C4-2B (cell line): ENCODE data around the gene MIA.

Source experiments
- ZFX ChIP-seq: fragments of 450-650 bp; IDR thresholded peaks from 2 replicates; pipeline ENCODE4 v1.6.1; 2017
- TF ChIP-seq, protein P1 (sequence below): fragments of 450-650 bp; conservative IDR thresholded peaks from 2 replicates; pipeline ENCODE4 v1.5.1; 2017; ENCODE audit warnings: mild to moderate bottlenecking

DNA sequence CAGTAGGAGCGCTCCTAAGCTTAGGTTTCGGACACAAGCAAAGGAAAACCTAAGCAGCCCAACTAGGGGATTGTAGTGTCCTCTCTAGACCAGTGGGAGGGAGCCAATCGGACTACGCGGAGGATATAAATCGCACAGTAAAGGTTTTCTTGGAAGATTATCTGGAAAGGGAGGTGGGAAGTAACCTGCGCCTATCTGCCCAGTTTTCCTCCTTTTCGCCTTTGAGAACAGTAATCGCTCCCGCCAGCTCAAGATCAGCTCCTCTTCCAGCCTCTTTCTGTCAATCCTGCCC, 2.3 kb downstream of the MIA start:
- TF ChIP-seq, protein P1, sequence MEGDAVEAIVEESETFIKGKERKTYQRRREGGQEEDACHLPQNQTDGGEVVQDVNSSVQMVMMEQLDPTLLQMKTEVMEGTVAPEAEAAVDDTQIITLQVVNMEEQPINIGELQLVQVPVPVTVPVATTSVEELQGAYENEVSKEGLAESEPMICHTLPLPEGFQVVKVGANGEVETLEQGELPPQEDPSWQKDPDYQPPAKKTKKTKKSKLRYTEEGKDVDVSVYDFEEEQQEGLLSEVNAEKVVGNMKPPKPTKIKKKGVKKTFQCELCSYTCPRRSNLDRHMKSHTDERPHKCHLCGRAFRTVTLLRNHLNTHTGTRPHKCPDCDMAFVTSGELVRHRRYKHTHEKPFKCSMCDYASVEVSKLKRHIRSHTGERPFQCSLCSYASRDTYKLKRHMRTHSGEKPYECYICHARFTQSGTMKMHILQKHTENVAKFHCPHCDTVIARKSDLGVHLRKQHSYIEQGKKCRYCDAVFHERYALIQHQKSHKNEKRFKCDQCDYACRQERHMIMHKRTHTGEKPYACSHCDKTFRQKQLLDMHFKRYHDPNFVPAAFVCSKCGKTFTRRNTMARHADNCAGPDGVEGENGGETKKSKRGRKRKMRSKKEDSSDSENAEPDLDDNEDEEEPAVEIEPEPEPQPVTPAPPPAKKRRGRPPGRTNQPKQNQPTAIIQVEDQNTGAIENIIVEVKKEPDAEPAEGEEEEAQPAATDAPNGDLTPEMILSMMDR: no peak
- no peak for TF ChIP-seq ZFX
